Measurements from ENCODE around the gene MACROD2.

The MACROD2 gene

GRCh38 chr20:14494355-14494754 lies 499.0 kb downstream of the MACROD2 start:
- H3K4me3 Mint-ChIP-seq = no peak overlapping the region
- no peaks in the 10 kb centered on the region for H3K9me3 Mint-ChIP-seq
- H3K4me1 Mint-ChIP-seq = no peaks in the 10 kb centered on the region
- no peaks in the 10 kb centered on the region for H3K36me3 Mint-ChIP-seq
- no peak for ATAC-seq (ENCODE audit: low read depth)
- H3K27me3 Mint-ChIP-seq = no peaks in the 10 kb centered on the region
- no peak for DNase-seq (ENCODE audit: low spot score in 2 of 2)
- no peak overlapping the region for H3K27ac Mint-ChIP-seq

DNA sequence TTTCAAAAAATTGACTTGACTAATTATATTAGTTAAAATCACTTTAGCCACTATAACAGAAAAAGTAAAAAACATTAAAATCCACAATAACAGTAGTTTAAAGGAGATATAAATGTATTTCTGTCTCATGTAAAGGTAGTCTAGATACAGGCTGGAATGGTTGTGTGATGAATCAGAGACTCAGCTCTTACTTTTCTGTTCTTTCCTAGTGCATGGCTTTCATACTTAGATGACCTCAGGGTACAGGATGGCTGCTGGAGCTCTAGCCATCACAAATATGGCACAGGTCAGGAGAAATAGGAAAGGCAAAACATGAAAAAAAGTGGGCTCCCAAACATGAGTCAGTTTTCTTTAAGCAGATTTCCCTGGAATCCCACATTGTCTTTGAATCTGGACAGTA lies 499.8 kb downstream of the MACROD2 start:
- DNase-seq (ENCODE audit: low spot score in 2 of 2) = no peak
- H3K4me1 Mint-ChIP-seq = no peaks in the 10 kb centered on the region
- ATAC-seq (ENCODE audit: low read depth) = no peak
- H3K9me3 Mint-ChIP-seq = peaks cover 1% of the 10 kb centered on the region
- H3K27me3 Mint-ChIP-seq = peaks cover 2% of the 10 kb centered on the region
- no peak overlapping the region for H3K4me3 Mint-ChIP-seq
- H3K27ac Mint-ChIP-seq = no peak overlapping the region
- no peaks in the 10 kb centered on the region for H3K36me3 Mint-ChIP-seq

DNA sequence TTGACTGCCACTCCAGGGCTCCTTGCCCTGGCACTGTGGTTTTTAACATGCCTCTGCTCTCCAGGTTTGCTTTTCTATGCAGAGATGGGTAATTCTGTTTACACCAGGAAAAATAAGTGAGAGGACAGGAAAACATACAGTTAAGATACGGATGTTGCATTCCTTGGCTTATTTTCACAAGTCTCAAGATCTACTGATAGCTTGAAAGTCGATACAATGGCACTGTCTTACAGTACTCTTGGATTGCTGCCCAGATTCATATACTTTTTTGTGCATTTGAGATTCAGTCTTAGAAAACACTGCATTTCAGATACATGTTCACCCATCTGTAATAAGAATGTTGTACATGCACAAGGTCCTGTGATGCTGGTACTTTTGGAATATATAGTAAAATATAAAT lies 501.7 kb downstream of the MACROD2 start:
- DNase-seq (ENCODE audit: low spot score in 2 of 2) (no peak), ATAC-seq (ENCODE audit: low read depth) (no peak)
- Mint-ChIP-seq H3K36me3 (no peaks in the 10 kb centered on the region), H3K27ac (no peak overlapping the region), H3K27me3 (peaks cover 2% of the 10 kb centered on the region), H3K4me1 (no peaks in the 10 kb centered on the region), H3K9me3 (peaks cover 1% of the 10 kb centered on the region), H3K4me3 (no peak overlapping the region)

DNA sequence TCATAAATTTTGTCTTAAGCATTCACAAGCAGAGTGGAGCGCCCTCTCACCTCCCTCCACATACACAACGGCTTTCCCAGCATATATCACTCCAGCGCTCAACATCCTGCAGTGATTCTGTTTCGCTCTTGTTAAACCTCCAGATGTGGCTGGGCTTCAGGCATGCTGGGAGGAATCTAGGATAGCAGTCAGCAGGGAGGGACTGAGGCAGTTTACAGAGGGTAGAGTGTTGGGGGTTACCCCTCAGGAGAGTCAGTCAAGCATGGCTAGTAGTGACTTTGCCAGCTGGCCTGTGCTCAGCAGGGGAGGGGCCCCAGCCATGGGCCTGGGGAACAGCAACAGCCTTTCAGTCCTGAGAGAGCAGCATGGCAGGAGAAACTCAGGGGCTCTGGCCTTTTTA lies 503.5 kb downstream of the MACROD2 start:
- Mint-ChIP-seq H3K9me3 (peaks cover 1% of the 10 kb centered on the region), H3K27ac (no peak overlapping the region), H3K27me3 (peaks cover 2% of the 10 kb centered on the region), H3K4me1 (no peaks in the 10 kb centered on the region), H3K36me3 (no peaks in the 10 kb centered on the region), H3K4me3 (no peak overlapping the region)
- DNase-seq (ENCODE audit: low spot score in 2 of 2) = no peak
- no peak for ATAC-seq (ENCODE audit: low read depth)

GRCh38 chr20:14505476-14505875 lies 510.2 kb downstream of the MACROD2 start:
- no peaks in the 10 kb centered on the region for H3K9me3 Mint-ChIP-seq
- no peaks in the 10 kb centered on the region for H3K4me1 Mint-ChIP-seq
- no peak for DNase-seq (ENCODE audit: low spot score in 2 of 2)
- no peaks in the 10 kb centered on the region for H3K36me3 Mint-ChIP-seq
- no peak for ATAC-seq (ENCODE audit: low read depth)
- H3K27me3 Mint-ChIP-seq = no peaks in the 10 kb centered on the region
- no peak overlapping the region for H3K4me3 Mint-ChIP-seq
- no peak overlapping the region for H3K27ac Mint-ChIP-seq

GRCh38 chr20:14507711-14508110 lies 512.4 kb downstream of the MACROD2 start:
- H3K27ac Mint-ChIP-seq = no peak overlapping the region
- ATAC-seq (ENCODE audit: low read depth) (no peak), DNase-seq (ENCODE audit: low spot score in 2 of 2) (no peak)
- H3K9me3 Mint-ChIP-seq = no peaks in the 10 kb centered on the region
- H3K36me3 Mint-ChIP-seq = no peaks in the 10 kb centered on the region
- H3K4me1 Mint-ChIP-seq = no peaks in the 10 kb centered on the region
- H3K27me3 Mint-ChIP-seq = peaks cover 3% of the 10 kb centered on the region
- H3K4me3 Mint-ChIP-seq = no peak overlapping the region

DNA sequence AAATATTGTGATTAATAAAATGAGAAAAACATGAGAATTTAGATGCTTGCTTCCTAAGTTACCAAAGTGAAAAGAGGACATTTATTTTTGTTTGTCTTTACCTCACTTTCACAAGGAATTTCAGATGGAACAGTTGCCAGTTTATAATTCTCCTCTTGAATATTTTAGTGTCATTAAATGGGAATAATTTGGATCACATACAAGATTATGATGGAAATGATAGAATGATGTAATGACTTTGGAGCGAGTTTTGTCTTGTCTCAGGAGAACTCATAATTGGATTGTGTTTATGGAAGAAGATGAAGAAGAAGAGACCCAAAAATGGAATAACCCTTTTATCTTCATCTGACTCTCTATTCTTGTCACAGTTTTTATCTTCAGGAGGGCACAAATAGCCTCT lies 515.0 kb downstream of the MACROD2 start:
- H3K4me3 Mint-ChIP-seq = no peak overlapping the region
- no peak for DNase-seq (ENCODE audit: low spot score in 2 of 2)
- no peaks in the 10 kb centered on the region for H3K36me3 Mint-ChIP-seq
- no peak overlapping the region for H3K27ac Mint-ChIP-seq
- no peak for ATAC-seq (ENCODE audit: low read depth)
- no peaks in the 10 kb centered on the region for H3K4me1 Mint-ChIP-seq
- peaks cover 3% of the 10 kb centered on the region for H3K27me3 Mint-ChIP-seq
- H3K9me3 Mint-ChIP-seq = no peaks in the 10 kb centered on the region

DNA sequence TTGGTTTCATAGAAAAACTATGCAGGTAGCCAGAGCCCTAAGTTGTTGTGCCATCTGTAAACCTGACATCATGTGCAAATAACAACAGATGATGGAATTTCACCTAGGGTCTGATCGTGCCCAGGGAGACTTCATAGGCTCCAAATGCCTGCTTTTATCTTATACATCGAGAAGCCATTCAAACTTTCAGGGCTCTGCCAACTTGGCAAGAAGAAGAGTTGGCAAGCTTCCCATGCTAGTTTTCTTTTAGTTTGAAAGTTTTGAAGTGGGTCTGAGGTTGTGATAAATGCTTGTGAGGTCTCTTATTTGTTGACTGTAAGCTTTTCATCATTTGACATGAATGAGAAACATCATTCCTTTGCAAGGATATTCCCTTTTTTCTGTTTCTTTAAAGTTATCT lies 517.5 kb downstream of the MACROD2 start:
- Mint-ChIP-seq H3K4me3 (no peak overlapping the region), H3K27ac (no peak overlapping the region), H3K36me3 (no peaks in the 10 kb centered on the region), H3K4me1 (no peaks in the 10 kb centered on the region), H3K9me3 (peaks cover 2% of the 10 kb centered on the region), H3K27me3 (peaks cover 3% of the 10 kb centered on the region)
- DNase-seq (ENCODE audit: low spot score in 2 of 2) (no peak), ATAC-seq (ENCODE audit: low read depth) (no peak)

GRCh38 chr20:14518648-14519047 lies 523.3 kb downstream of the MACROD2 start:
- DNase-seq (ENCODE audit: low spot score in 2 of 2) (no peak), ATAC-seq (ENCODE audit: low read depth) (no peak)
- Mint-ChIP-seq H3K4me1 (no peaks in the 10 kb centered on the region), H3K9me3 (peaks cover 3% of the 10 kb centered on the region), H3K4me3 (no peak overlapping the region), H3K36me3 (no peaks in the 10 kb centered on the region), H3K27ac (no peak overlapping the region), H3K27me3 (no peaks in the 10 kb centered on the region)

- no peak for DNase-seq (ENCODE audit: low spot score in 2 of 2)
- H3K36me3 Mint-ChIP-seq = no peaks in the 10 kb centered on the region
- H3K27me3 Mint-ChIP-seq = no peaks in the 10 kb centered on the region
- H3K4me3 Mint-ChIP-seq = no peak overlapping the region
- no peak overlapping the region for H3K27ac Mint-ChIP-seq
- H3K4me1 Mint-ChIP-seq = no peaks in the 10 kb centered on the region
- peaks cover 1% of the 10 kb centered on the region for H3K9me3 Mint-ChIP-seq
- no peak for ATAC-seq (ENCODE audit: low read depth)
Observed at GRCh38 chr20:14521016-14521415, 525.7 kb downstream of the MACROD2 start.

DNA sequence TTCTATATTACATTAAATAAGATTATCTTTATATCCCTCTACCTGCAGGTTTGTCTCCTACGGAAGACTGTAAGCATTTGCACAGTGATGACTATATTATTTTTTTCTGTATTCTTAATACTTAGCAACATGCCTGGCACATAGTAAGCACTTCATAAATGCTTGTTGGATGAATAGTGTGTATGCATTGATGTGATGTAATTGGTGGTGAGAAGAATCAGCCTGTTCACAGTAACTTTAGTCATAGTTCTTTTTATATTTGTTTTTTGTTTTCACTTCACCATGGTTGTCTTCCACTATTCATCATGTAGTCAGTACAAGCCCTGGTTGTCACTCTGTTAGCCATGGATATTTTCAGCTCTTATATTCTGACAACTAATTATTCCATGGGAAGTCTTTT lies 526.1 kb downstream of the MACROD2 start:
- no peak overlapping the region for H3K4me3 Mint-ChIP-seq
- no peaks in the 10 kb centered on the region for H3K4me1 Mint-ChIP-seq
- H3K27ac Mint-ChIP-seq = no peak overlapping the region
- ATAC-seq (ENCODE audit: low read depth) = no peak
- peaks cover 1% of the 10 kb centered on the region for H3K9me3 Mint-ChIP-seq
- no peak for DNase-seq (ENCODE audit: low spot score in 2 of 2)
- H3K36me3 Mint-ChIP-seq = no peaks in the 10 kb centered on the region
- H3K27me3 Mint-ChIP-seq = no peaks in the 10 kb centered on the region

GRCh38 chr20:14522595-14522994 lies 527.3 kb downstream of the MACROD2 start:
- H3K4me3 Mint-ChIP-seq = no peak overlapping the region
- H3K36me3 Mint-ChIP-seq = no peaks in the 10 kb centered on the region
- no peak overlapping the region for H3K27ac Mint-ChIP-seq
- ATAC-seq (ENCODE audit: low read depth) (no peak), DNase-seq (ENCODE audit: low spot score in 2 of 2) (no peak)
- H3K9me3 Mint-ChIP-seq = peaks cover 1% of the 10 kb centered on the region
- H3K4me1 Mint-ChIP-seq = no peaks in the 10 kb centered on the region
- H3K27me3 Mint-ChIP-seq = no peaks in the 10 kb centered on the region

- Mint-ChIP-seq H3K36me3 (no peaks in the 10 kb centered on the region), H3K4me1 (no peaks in the 10 kb centered on the region), H3K27me3 (no peaks in the 10 kb centered on the region), H3K9me3 (peaks cover 1% of the 10 kb centered on the region), H3K27ac (no peak overlapping the region), H3K4me3 (no peak overlapping the region)
- ATAC-seq (ENCODE audit: low read depth) (no peak), DNase-seq (ENCODE audit: low spot score in 2 of 2) (no peak)
Observed at GRCh38 chr20:14523090-14523489, 527.8 kb downstream of the MACROD2 start.

DNA sequence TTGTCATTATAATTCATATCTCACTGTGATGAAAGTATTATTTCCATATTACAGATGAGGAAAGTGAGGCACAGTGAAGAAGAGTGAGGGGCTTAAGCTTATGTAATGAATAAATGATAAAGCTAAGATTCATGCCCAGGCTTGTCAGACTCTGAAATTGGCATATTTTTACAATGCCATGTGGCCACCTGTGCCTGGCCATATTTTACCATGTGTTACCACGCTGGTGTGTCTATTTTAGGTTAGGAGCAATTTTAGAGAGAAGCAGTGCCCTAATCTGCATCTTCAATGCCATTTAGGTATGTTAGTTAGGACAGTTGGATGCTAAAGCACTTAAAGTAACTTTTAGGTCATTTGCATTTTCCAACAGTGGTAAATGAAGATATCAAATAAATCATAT lies 530.1 kb downstream of the MACROD2 start:
- no peaks in the 10 kb centered on the region for H3K36me3 Mint-ChIP-seq
- DNase-seq (ENCODE audit: low spot score in 2 of 2) (no peak), ATAC-seq (ENCODE audit: low read depth) (no peak)
- no peak overlapping the region for H3K27ac Mint-ChIP-seq
- H3K27me3 Mint-ChIP-seq = no peaks in the 10 kb centered on the region
- H3K9me3 Mint-ChIP-seq = peaks cover 1% of the 10 kb centered on the region
- H3K4me1 Mint-ChIP-seq = no peaks in the 10 kb centered on the region
- H3K4me3 Mint-ChIP-seq = no peak overlapping the region

GRCh38 chr20:14526891-14527290 lies 531.6 kb downstream of the MACROD2 start:
- Mint-ChIP-seq H3K4me1 (no peaks in the 10 kb centered on the region), H3K9me3 (no peaks in the 10 kb centered on the region), H3K4me3 (no peak overlapping the region), H3K27me3 (no peaks in the 10 kb centered on the region), H3K36me3 (no peaks in the 10 kb centered on the region), H3K27ac (no peak overlapping the region)
- ATAC-seq (ENCODE audit: low read depth) = no peak
- no peak for DNase-seq (ENCODE audit: low spot score in 2 of 2)

GRCh38 chr20:14531786-14532185 lies 536.5 kb downstream of the MACROD2 start:
- ATAC-seq (ENCODE audit: low read depth) (no peak), DNase-seq (ENCODE audit: low spot score in 2 of 2) (no peak)
- Mint-ChIP-seq H3K4me3 (no peak overlapping the region), H3K27ac (no peak overlapping the region), H3K36me3 (no peaks in the 10 kb centered on the region), H3K4me1 (no peaks in the 10 kb centered on the region), H3K27me3 (no peaks in the 10 kb centered on the region), H3K9me3 (no peaks in the 10 kb centered on the region)
